ENCODE measurements around the gene PRKD2. TPM values are rescaled to one million over a fixed set of nuclear protein-coding genes. Genes with fewer than 3 reads are reported as not detected.

PRKD2 gene
- total RNA-seq, 1 experiment from 2014 or later = 29.4 TPM

DNA sequence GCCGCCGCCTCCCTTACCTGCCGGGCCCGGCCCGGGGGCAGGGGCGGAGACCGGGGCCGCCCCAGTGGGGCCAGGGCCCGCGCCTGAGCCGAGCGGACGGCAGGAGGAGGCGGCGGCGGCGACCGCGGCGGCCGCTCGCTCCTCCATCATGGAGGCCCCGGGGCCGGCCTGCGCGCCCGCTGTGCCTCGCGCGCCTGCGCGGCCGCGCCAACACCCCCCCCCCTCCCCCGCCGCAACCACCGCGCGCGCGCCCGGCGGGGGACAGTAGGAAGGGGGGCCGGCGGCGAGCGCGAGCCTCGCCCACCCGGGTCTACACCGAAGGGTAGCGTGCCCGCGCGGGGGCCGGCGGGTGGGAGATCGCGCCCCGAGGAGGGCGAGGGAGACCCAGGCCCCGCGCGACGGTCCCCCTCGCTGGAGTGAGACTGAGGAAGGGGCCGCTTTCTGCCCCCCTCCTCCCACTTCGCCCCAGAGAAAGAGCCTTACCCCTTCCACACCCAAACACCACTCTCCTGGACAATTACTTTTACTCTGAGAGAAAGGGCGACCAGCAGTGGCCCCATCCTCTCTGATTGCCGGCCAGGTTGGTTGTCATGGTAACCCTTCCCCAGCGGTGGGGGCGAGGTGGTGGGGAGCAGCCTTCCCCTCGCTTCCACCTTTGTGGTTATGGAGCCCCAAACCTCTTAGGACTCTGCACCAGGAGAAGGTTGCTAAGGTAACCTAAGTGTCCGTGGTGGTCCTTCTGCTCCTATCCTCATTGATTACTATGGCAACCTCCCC is 29.6 kb upstream of the PRKD2 start, which contains the start of gene STRN4:
Gene STRN4, minus strand, starts transcription at position 170 of the 777 bp plus-strand sequence. Its CDS starts 20 bp downstream, at position 150.
- H3K4me3 ChIP-seq (ENCODE audit: insufficient read depth, low read depth, low read length) = peak within 1 kb of the TSS; percentile 91
- H3K36me3 ChIP-seq (replicated peaks; ENCODE audit: control insufficient read depth, insufficient read depth, low read length) = no peaks in the 10 kb centered on the region; the same call in 1 of the 2 replicates
- DNase-seq = peak; percentile 99
- no peaks in the 10 kb centered on the region for H3K27me3 ChIP-seq (ENCODE audit: control insufficient read depth, insufficient read depth, low read length)

DNA sequence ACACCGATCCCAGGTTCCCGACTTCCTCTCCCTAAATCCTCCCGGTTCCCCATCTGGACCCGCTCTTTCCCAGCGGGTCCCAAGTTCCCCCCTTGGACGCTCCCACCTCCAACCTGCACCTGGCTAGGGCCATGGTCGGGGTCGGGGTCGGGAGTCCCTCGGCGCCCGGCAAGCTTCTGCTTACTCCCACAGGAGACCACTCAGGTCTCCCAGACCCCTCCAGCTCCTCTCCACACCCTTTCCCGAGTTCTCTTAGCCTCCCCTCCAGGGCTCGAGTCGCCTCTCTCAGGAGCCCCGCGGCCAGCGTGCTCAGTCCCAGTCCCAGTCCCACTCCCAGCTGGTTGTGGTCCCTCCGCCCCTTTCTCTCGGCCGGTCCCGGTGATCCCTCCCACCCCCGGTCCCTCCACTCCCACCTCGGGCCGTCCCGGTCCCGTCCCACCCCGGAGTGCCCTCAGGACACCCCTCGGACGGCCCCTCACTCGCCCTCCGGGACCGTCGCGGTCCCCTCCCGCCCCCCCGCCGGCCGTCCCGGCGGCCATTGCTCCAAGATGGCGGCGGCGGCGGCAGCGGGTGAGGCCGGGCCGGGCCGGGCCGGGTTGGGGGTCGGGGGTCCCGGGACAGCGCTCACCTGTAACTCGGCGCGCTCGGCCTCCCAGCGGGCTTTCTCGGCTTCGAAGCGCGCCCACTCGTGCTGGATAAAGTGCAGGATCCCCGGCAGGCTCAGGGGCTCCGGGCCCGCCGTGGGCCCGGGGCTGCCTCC is 28.8 kb upstream of the PRKD2 start, which contains the start of gene FKRP:
Gene FKRP, plus strand, starts transcription at position 537 of the 760 bp plus-strand sequence. CDS start 9,394 bp downstream, outside the sequence.
- H3K36me3 ChIP-seq (replicated peaks; ENCODE audit: control insufficient read depth, insufficient read depth, low read length) = no peaks in the 10 kb centered on the region; the same call in 1 of the 2 replicates
- H3K27me3 ChIP-seq (ENCODE audit: control insufficient read depth, insufficient read depth, low read length) = no peaks in the 10 kb centered on the region
- H3K4me3 ChIP-seq (ENCODE audit: insufficient read depth, low read depth, low read length) = peak within 1 kb of the TSS; percentile 91
- peak; percentile 91 for DNase-seq

DNA sequence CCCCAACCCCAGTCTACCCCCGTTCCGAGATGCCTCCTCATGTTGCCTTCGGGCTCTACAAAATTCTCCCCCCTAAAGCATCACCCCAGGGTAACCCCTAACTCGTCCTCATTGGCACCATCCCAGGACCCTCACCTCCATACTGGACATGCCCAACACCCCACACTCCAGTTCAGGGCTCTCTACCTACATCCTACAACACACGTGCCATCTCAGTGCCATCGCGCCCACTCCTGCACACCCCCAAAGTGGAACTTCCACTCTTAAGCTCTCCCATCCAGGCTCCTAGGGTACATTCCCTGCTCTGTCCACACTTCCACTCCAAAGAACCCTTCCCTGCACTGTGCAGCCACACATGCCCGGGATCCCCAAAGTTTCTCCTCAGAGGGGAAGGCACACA is 28.1 kb upstream of the PRKD2 start:
- Histone ChIP-seq H3K4me3 (ENCODE audit: insufficient read depth, low read depth, low read length) (peak overlapping the region; percentile 91), H3K27me3 (ENCODE audit: control insufficient read depth, insufficient read depth, low read length) (no peaks in the 10 kb centered on the region), H3K36me3 (replicated peaks; ENCODE audit: control insufficient read depth, insufficient read depth, low read length) (no peaks in the 10 kb centered on the region; the same call in 1 of the 2 replicates)
- peak; percentile 33 for DNase-seq

DNA sequence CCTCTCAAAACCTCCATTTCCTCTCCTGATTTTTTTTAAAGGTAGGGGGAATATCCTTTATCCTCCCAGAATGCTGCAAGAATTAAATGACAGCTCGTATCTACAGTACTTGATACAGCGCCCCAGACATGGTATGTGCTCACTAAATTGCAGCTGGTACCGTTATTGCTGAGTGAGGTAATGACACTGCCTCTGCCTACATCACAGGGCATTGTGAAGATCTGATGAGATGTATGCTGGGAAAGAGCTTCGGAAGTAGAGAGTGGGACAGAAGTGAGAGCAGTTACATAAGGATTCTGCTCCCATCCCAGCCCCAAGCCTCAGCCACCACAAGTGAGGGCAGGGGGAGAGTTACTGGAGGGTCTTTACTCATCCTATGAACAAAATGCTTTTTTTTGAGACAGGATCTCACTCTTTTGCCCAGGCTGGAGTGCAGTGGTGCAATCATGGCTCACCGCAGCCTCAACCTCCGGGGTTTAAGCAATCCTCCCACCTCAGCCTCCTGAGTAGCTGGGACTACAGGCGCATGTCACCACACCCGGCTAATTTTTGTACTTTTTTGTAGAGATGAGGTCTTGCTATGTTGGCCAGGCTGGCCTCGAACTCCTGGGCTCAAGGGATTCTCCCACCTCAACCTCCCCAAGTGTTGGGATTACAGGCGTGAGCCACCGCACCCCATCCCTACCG is 27.2 kb upstream of the PRKD2 start:
- no peak for DNase-seq
- Histone ChIP-seq H3K27me3 (ENCODE audit: control insufficient read depth, insufficient read depth, low read length) (no peaks in the 10 kb centered on the region), H3K36me3 (replicated peaks; ENCODE audit: control insufficient read depth, insufficient read depth, low read length) (peaks cover 1% of the 10 kb centered on the region), H3K4me3 (ENCODE audit: insufficient read depth, low read depth, low read length) (no peak overlapping the region)

DNA sequence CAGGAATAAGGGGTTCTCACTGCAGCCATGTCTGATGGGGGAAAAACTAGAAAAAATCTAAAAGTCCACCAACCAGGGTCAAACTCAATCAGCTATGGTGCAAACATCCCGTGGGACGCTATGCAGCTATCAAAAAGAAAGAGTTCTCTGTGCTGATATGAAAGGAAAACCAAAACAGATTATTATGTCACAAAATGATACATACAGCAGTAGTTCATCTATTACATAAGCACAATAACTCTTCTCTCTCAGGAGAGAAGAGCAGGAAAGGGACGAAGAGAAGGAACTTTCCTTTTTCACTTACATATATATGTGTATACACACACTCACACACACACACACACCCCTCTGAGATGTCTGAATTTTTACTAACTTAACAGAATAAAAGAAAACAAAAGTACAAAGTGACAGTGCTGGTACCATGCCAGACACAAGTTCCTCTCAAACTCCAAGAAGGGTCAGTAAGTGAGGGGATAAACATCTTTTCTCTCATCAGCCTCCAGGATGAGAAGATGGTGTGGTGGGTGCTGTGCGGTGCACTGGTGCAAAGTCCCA is 26.1 kb upstream of the PRKD2 start:
- Histone ChIP-seq H3K4me3 (ENCODE audit: insufficient read depth, low read depth, low read length) (no peak overlapping the region), H3K27me3 (ENCODE audit: control insufficient read depth, insufficient read depth, low read length) (no peaks in the 10 kb centered on the region), H3K36me3 (replicated peaks; ENCODE audit: control insufficient read depth, insufficient read depth, low read length) (peaks cover 8% of the 10 kb centered on the region)
- DNase-seq = no peak

DNA sequence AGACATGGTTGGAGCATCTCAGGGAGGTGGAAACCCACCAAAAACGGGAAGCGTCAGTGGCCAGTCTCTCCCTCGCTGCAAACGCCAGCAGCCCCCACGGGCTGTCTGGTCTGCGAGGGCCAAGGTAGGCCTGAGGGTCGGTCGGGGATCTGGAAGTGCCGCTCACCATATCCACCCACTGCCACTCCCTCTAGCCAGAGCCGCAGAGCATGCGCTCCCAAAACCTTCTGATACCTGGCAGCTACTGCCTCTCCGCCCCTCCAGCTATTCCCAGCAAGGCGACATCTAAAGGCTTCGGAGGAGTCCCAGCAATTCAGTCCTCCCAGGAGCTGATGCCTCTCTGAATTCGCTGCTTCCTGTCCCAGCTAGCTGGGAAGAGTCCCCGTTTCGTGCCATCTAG is 24.5 kb upstream of the PRKD2 start:
- DNase-seq = no peak
- Histone ChIP-seq H3K36me3 (replicated peaks; ENCODE audit: control insufficient read depth, insufficient read depth, low read length) (peaks cover 21% of the 10 kb centered on the region), H3K27me3 (ENCODE audit: control insufficient read depth, insufficient read depth, low read length) (no peaks in the 10 kb centered on the region), H3K4me3 (ENCODE audit: insufficient read depth, low read depth, low read length) (no peak overlapping the region)

DNA sequence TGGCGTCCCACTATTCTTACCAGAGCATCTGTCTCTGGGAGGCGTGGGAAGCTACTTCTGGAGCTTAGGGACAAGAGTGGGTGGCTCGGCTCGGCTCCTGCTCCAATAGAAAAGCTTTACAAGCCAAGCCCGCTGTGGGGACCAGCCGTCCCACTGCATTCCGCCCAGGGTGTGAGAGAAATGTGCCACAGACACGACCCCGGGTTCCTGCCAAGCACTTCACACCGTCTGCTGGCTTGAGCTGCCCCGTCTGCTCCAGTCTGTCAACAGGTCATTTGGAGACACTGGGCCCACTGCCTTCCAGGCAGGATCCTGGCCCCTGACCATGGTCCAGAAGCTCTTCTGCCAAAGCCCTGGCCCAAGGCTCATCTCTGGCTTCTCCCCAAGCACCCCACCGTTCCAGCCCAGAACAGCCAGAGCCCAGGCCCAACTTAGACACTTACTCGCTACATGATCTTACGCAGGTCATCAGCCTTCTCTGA is 22.4 kb upstream of the PRKD2 start:
- Histone ChIP-seq H3K27me3 (ENCODE audit: control insufficient read depth, insufficient read depth, low read length) (no peaks in the 10 kb centered on the region), H3K4me3 (ENCODE audit: insufficient read depth, low read depth, low read length) (no peak overlapping the region), H3K36me3 (replicated peaks; ENCODE audit: control insufficient read depth, insufficient read depth, low read length) (peaks cover 25% of the 10 kb centered on the region)
- DNase-seq = peak; percentile 40

DNA sequence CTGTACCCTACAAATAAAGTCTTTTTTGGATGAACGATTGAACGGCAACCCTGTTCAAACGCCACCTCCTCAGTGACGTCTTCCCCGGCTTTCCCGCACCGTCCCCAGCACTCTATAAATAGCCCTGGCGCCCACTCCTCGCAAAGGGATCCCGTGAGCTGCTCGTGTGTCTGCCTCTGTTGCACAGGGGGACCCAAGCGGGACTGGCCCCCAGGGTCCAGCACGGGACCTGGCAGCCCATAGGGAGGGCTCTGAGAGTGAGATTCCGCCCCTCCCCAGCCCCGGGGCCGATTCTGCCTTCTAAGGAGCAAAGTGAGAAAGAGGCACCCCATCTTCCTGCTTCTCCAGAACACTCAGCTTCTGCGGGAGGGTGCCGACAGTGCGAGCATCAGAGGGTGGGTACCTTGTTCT is 20.9 kb upstream of the PRKD2 start:
- Histone ChIP-seq H3K27me3 (ENCODE audit: control insufficient read depth, insufficient read depth, low read length) (no peaks in the 10 kb centered on the region), H3K36me3 (replicated peaks; ENCODE audit: control insufficient read depth, insufficient read depth, low read length) (peaks cover 38% of the 10 kb centered on the region), H3K4me3 (ENCODE audit: insufficient read depth, low read depth, low read length) (no peak overlapping the region)
- DNase-seq = no peak

DNA sequence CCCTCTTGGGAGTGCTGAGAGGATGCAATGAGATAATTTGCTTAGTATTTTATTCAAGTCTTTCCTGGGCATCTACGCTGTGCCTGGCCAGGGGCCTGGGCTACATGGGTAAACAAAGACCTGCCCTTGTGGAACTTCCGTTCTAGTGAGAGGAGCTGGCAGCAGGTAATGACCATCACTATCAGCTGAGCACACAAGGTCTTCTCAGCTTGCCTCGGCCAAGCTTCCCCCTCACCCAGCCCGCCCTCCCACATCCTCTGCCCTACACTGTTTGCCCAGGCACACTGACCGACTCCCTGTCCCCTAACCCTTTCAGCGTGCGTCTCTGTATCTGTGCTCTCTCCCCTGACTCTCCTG is 20.4 kb upstream of the PRKD2 start:
- H3K36me3 ChIP-seq (replicated peaks; ENCODE audit: control insufficient read depth, insufficient read depth, low read length) = peaks cover 40% of the 10 kb centered on the region
- no peaks in the 10 kb centered on the region for H3K27me3 ChIP-seq (ENCODE audit: control insufficient read depth, insufficient read depth, low read length)
- peak; percentile 42 for DNase-seq
- H3K4me3 ChIP-seq (ENCODE audit: insufficient read depth, low read depth, low read length) = no peak overlapping the region

DNA sequence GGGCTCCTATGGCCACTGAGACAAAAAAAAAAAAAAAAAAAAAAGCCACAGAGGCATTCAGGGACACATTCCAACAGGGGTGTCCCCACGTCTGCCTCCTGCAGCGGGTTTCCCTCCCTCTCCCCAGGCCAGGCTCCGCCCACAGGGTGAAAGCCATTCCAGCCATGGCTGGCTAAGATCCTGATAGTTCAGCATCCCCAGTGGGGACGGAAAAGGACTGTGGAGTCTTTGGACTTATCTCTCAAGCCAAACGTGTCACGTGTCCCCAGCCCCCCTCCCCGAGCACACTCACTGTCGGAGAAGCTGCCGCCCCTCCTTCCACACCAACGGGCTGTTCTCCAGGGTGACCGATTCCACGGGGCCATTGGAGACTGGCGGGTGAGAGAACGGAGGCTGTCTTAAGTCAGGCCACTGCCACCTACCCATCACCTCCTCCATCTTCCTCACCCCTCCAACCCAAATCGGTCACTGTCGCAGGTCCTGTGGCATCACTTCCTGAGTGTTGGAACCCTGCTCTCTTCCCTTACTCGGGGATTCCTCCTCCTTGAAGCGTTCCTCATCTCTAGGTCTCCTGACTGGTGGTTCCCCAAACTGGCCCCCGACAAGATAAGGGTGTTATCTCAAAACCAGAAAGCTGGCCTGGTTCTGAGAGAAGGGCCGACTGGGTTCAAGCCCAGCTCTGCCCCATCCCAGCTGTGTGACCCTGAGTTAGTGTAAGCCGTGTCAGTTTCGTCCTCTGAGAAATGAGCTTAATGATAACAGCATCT is 19.8 kb upstream of the PRKD2 start:
- Histone ChIP-seq H3K36me3 (replicated peaks; ENCODE audit: control insufficient read depth, insufficient read depth, low read length) (peaks cover 42% of the 10 kb centered on the region), H3K27me3 (ENCODE audit: control insufficient read depth, insufficient read depth, low read length) (no peaks in the 10 kb centered on the region)

DNA sequence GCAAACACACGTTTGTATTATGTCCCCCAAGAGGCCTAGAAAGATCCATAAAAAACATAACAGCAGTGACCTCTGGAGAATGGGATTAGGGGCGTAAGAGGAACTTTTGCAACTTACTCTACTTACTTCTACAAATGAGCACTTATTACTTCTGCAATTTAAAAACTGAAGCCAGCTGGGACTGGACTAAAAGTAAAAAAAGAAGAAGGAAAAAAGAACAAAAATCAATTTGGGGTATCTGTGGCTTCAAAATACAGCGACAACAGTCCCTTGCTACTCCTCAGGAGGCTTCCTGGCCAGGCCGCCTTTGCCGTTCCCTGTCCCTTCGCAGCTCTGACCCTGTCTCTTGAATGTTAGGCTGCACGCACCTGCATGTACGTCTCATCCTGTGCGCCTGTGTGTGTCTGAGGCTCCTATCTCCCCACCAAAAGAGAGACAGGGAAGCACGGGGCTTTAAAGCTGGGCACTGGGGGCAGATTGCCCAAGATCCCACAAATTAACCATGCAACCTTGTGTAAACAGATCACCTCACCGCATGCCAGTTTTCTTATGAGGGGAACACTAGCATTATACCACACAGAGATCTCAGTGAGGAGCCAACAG is 16.9 kb upstream of the PRKD2 start:
- no peaks in the 10 kb centered on the region for H3K27me3 ChIP-seq (ENCODE audit: control insufficient read depth, insufficient read depth, low read length)
- DNase-seq = no peak
- H3K4me3 ChIP-seq (ENCODE audit: insufficient read depth, low read depth, low read length) = no peak overlapping the region
- H3K36me3 ChIP-seq (replicated peaks; ENCODE audit: control insufficient read depth, insufficient read depth, low read length) = peaks cover 60% of the 10 kb centered on the region

More for the DNA sequence above, 19.8 kb upstream of the PRKD2 start:
- peak; percentile 69 for DNase-seq
- no peak overlapping the region for H3K4me3 ChIP-seq (ENCODE audit: insufficient read depth, low read depth, low read length)

DNA sequence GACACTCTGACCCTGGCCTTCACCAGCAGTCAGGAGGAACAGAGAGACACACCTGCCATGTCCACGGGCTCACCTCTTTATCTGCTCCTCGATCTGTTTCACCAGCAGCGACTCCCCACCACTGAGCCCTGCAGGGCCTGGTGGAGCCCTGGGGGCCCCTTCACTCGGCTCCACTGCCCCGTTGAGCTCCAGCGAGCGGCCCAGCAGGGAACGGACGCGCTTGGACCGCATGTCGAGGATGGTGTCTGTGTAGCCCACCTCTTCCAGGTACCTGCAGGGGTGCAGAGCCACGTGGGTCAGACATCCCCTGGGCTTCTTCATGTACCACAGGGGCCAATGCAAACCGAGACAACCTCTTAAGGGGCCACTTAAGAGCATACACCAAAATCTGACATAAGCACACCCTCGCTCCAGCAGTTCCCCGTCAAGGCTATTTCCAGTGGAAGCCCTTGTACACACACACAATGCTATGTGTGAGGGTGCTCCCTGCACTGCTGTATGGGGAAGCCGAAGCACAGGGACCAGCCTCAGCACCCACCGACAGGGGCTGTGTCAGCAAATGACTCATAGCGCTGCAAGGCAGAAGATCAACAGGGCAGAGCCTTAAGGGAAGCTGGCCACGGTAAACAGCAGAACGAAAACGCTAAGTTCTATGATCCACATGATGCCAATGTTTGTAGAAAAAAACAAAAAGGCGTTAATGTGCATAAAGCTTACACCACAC is 16.2 kb upstream of the PRKD2 start:
- no peak overlapping the region for H3K4me3 ChIP-seq (ENCODE audit: insufficient read depth, low read depth, low read length)
- no peaks in the 10 kb centered on the region for H3K27me3 ChIP-seq (ENCODE audit: control insufficient read depth, insufficient read depth, low read length)
- peaks cover 58% of the 10 kb centered on the region for H3K36me3 ChIP-seq (replicated peaks; ENCODE audit: control insufficient read depth, insufficient read depth, low read length)
- no peak for DNase-seq
